ENCODE data around the gene OSBPL6. TPM values are rescaled to one million over a fixed set of nuclear protein-coding genes. Genes with fewer than 3 reads are reported as not detected.

OSBPL6 gene
- polyA plus RNA-seq, 1 donor from 2014 or later = 12.8 TPM

GRCh38 chr2:178227187-178227586 is 32.9 kb downstream of the OSBPL6 start:
- H3K79me2 ChIP-seq (replicated peaks; ENCODE audit: insufficient read depth, low read length) = no peaks in the 10 kb centered on the region
- no peaks in the 10 kb centered on the region for H4K20me1 ChIP-seq (ENCODE audit: insufficient read depth)
- H3K4me2 ChIP-seq (ENCODE audit: low read length) = no peak overlapping the region
- no peaks in the 10 kb centered on the region for H3K9me3 ChIP-seq (ENCODE audit: low read length)
- H3K27ac ChIP-seq (ENCODE audit: low read length) = no peak overlapping the region
- H3K27me3 ChIP-seq (ENCODE audit: insufficient read depth, low read depth, low read length) = no peaks in the 10 kb centered on the region
- no peaks in the 10 kb centered on the region for H3K9me2 ChIP-seq (ENCODE audit: insufficient read depth, low read length)
- H2AFZ ChIP-seq (ENCODE audit: low read depth, low read length) = no peak overlapping the region
- no peaks in the 10 kb centered on the region for H3K36me3 ChIP-seq (ENCODE audit: insufficient read depth, low read length)
- no peak overlapping the region for H3K4me3 ChIP-seq (ENCODE audit: low read length)
- H3K9ac ChIP-seq (ENCODE audit: low read length) = no peak overlapping the region
- no peaks in the 10 kb centered on the region for H3F3A ChIP-seq (ENCODE audit: insufficient read depth, low read length, poor library complexity, severe bottlenecking)
- TF ChIP-seq EZH2 (IDR thresholded peaks at IDR 0.05; ENCODE audit: borderline replicate concordance, insufficient read depth, low read length, poor library complexity, severe bottlenecking) (no peak), TAF1 (IDR thresholded peaks at IDR 0.05; ENCODE audit: low read depth) (no peak), EP300 (conservative IDR thresholded peaks at IDR 0.05; ENCODE audit: poor library complexity, severe bottlenecking) (no peak), REST (IDR thresholded peaks at IDR 0.05; ENCODE audit: borderline replicate concordance) (no peak), CTCF (IDR thresholded peaks at IDR 0.05; ENCODE audit: poor library complexity, severe bottlenecking) (no peak), MXI1 (conservative IDR thresholded peaks at IDR 0.05; ENCODE audit: poor library complexity, severe bottlenecking) (no peak), RAD21 (conservative IDR thresholded peaks at IDR 0.05) (no peak), SMC3 (conservative IDR thresholded peaks at IDR 0.05; ENCODE audit: poor library complexity) (no peak), POLR2AphosphoS5 (IDR thresholded peaks at IDR 0.05) (no peak)

- no peak overlapping the region for H2AFZ ChIP-seq (ENCODE audit: low read depth, low read length)
- H3K27ac ChIP-seq (ENCODE audit: low read length) = no peak overlapping the region
- H3K9me2 ChIP-seq (ENCODE audit: insufficient read depth, low read length) = no peaks in the 10 kb centered on the region
- H3F3A ChIP-seq (ENCODE audit: insufficient read depth, low read length, poor library complexity, severe bottlenecking) = no peaks in the 10 kb centered on the region
- no peak overlapping the region for H3K4me2 ChIP-seq (ENCODE audit: low read length)
- no peaks in the 10 kb centered on the region for H4K20me1 ChIP-seq (ENCODE audit: insufficient read depth)
- H3K79me2 ChIP-seq (replicated peaks; ENCODE audit: insufficient read depth, low read length) = no peaks in the 10 kb centered on the region
- TF ChIP-seq TAF1 (IDR thresholded peaks at IDR 0.05; ENCODE audit: low read depth) (no peak), SMC3 (conservative IDR thresholded peaks at IDR 0.05; ENCODE audit: poor library complexity) (no peak), RAD21 (conservative IDR thresholded peaks at IDR 0.05) (no peak), EZH2 (IDR thresholded peaks at IDR 0.05; ENCODE audit: borderline replicate concordance, insufficient read depth, low read length, poor library complexity, severe bottlenecking) (no peak), POLR2AphosphoS5 (IDR thresholded peaks at IDR 0.05) (no peak), CTCF (IDR thresholded peaks at IDR 0.05; ENCODE audit: poor library complexity, severe bottlenecking) (no peak), MXI1 (conservative IDR thresholded peaks at IDR 0.05; ENCODE audit: poor library complexity, severe bottlenecking) (no peak), EP300 (conservative IDR thresholded peaks at IDR 0.05; ENCODE audit: poor library complexity, severe bottlenecking) (no peak), REST (IDR thresholded peaks at IDR 0.05; ENCODE audit: borderline replicate concordance) (no peak)
- H3K36me3 ChIP-seq (ENCODE audit: insufficient read depth, low read length) = no peaks in the 10 kb centered on the region
- no peaks in the 10 kb centered on the region for H3K9me3 ChIP-seq (ENCODE audit: low read length)
- no peak overlapping the region for H3K9ac ChIP-seq (ENCODE audit: low read length)
- no peak overlapping the region for H3K4me3 ChIP-seq (ENCODE audit: low read length)
- H3K27me3 ChIP-seq (ENCODE audit: insufficient read depth, low read depth, low read length) = no peaks in the 10 kb centered on the region
These were observed 35.6 kb downstream of the OSBPL6 start for GRCh38 chr2:178229927-178230326.
